Mucosa of stomach (tissue), 1 donor: ENCODE results near the gene ANTKMT.

Experiments used
- H3K27me3 ChIP-seq: one replicate; pipeline ENCODE4 v1.7.0; 2013; ENCODE audit warnings: mild to moderate bottlenecking, low read length; ENCODE audit not compliant: control insufficient read depth, insufficient read depth
- H3K36me3 ChIP-seq: one replicate; pipeline ENCODE4 v1.7.0; 2013; ENCODE audit warnings: low read length; ENCODE audit not compliant: control insufficient read depth, insufficient read depth
- H3K4me1 ChIP-seq: one replicate; pipeline ENCODE4 v1.7.0; 2013; ENCODE audit warnings: mild to moderate bottlenecking, low read length; ENCODE audit not compliant: control insufficient read depth, insufficient read depth
- H3K4me3 ChIP-seq: one replicate; pipeline ENCODE4 v1.7.0; 2013; ENCODE audit warnings: low read length
- H3K9ac ChIP-seq: one replicate; pipeline ENCODE4 v1.7.0; 2013; ENCODE audit warnings: mild to moderate bottlenecking, low read length, moderate library complexity
- H3K9me3 ChIP-seq: one replicate; pipeline ENCODE4 v1.7.0; 2013; ENCODE audit warnings: mild to moderate bottlenecking, low read length, moderate library complexity; ENCODE audit not compliant: control insufficient read depth
- donor health status: Pancreatic carcinoma.

Gene ANTKMT

DNA sequence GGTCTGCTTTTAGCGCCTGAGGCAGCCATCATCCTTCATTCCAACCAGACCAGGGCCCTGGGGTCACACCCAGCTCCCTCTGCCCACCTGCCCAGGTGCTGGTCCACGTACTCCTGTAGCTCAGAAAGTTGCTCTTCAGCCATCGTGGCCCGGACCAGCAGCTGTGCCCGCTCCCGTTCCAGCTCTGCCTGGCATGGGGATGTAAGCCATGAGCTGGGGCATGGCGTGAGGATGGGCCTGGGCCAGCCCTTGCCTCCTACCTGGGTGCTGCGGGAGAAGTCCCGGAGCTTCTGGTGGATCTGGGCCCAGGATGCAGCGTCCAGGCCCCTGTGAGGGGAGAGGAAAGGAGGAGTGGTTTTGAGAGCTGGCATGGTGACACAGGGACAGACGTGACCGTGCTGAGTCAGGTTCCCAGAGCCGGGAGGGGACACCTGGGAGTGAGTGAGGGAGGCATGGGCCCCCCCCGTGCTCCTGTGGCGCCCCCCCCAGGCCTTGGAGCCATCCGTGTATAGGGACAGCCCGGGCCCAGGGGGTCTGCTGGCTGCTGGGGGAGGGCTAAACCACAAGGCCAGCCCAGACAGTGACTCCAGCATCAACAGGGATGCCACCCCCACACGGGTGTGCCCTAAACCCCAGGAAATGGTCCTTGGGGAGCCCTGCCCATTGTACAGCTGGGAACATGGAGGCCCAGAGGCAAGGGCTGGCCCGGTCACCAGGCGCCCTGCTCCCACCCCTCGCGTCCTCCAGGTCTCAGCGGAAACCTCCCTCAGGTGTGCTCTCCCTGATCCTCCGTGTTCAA, 2.1 kb downstream of the ANTKMT start:
- no peaks in the 10 kb centered on the region for H3K9me3 ChIP-seq
- H3K4me3 ChIP-seq, result no peak overlapping the region
- peaks cover 19% of the 10 kb centered on the region for H3K27me3 ChIP-seq
- H3K36me3 ChIP-seq, result no peaks in the 10 kb centered on the region
- H3K4me1 ChIP-seq, result peaks cover 44% of the 10 kb centered on the region
- no peak overlapping the region for H3K9ac ChIP-seq

DNA sequence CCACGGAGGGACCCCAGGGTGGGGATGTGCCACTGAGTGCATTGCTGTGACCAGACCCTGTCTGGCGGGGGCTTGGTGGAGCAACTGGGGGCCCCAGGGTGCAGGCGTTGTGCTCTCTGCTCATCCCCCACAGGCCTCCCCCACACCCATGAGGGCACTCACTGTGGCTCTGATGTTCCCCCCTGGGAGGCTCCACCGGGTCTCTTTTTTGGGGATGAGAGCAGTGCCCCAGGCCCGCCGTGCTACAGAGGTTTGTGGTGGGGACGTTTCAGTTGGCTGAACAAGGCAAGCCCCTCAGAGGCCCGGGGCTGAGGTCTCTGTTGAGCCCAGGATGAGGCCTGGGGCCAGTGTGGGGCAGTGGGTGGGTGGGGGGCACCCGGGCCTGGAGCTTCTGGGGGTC, 2.7 kb downstream of the ANTKMT start:
- Histone ChIP-seq H3K9me3 (no peaks in the 10 kb centered on the region), H3K4me3 (no peak overlapping the region), H3K27me3 (peaks cover 19% of the 10 kb centered on the region), H3K4me1 (peaks cover 42% of the 10 kb centered on the region), H3K36me3 (no peaks in the 10 kb centered on the region), H3K9ac (no peak overlapping the region)

DNA sequence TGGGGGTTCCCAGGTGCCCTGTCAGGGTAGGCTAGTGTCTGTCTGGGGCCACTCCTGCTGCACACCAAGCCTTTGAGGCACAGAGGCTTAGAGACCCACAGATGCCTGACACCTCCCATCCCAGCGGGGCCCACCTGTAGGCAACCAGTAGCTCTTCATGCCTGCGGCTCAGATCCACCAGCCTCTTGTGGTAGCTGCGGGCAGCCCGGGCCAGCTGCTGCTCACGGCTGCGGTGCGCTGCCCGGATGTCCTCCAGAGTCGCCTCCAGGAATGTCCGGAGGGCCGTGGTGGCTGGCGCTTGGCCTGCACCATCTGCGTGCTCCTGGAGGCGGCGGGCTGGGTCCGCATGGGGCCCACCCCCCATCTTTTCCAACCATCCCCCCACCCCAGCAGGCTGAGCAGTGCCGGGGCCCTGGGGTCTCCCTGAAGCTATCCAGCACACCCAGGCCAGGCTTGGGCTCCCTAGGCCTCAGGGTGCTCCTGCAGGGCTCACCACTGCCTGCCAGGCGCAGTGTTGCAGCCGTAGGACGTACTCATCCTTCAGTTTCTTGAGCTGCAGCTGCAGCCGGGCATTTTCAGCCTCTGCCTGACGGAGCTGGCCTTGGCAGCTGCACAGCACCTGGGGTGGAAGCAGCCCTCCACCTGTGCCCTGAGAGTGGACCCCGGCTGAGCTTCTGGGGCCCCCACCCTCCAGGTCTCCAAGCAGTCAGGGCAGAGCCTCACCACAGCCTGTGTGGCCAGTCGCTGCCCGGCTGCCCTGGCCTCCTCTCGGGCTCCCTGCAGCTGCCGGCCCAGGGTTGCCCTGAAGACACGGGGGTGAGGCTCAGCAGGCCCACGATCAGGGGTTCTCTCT, 3.5 kb downstream of the ANTKMT start:
- no peak overlapping the region for H3K9ac ChIP-seq
- H3K9me3 ChIP-seq, result no peaks in the 10 kb centered on the region
- peaks cover 19% of the 10 kb centered on the region for H3K27me3 ChIP-seq
- H3K4me3 ChIP-seq, result no peak overlapping the region
- H3K36me3 ChIP-seq, result no peaks in the 10 kb centered on the region
- H3K4me1 ChIP-seq, result peaks cover 35% of the 10 kb centered on the region

DNA sequence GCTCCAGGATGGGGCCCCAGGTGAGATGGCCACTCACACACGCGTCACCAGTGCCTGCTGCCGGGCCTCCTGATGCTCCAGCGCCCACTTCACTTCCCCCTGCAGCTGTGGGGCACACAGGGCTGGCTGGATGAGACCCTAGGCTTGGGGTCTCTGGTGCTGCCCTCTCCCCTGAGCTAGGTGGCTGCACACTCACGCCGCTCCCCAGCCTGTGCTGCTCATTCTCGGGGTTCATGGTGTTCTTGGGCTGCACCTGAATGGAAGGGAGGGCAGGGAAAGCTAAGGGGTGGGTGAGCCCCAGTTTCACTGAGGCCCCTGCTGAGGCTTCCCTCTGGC, 4.1 kb downstream of the ANTKMT start:
- Histone ChIP-seq H3K4me1 (peaks cover 29% of the 10 kb centered on the region), H3K36me3 (no peaks in the 10 kb centered on the region), H3K9ac (no peak overlapping the region), H3K9me3 (no peaks in the 10 kb centered on the region), H3K27me3 (peaks cover 19% of the 10 kb centered on the region), H3K4me3 (no peak overlapping the region)

- H3K4me3 ChIP-seq, result no peak overlapping the region
- H3K4me1 ChIP-seq, result peaks cover 25% of the 10 kb centered on the region
- peaks cover 19% of the 10 kb centered on the region for H3K27me3 ChIP-seq
- H3K36me3 ChIP-seq, result no peaks in the 10 kb centered on the region
- no peak overlapping the region for H3K9ac ChIP-seq
- H3K9me3 ChIP-seq, result no peaks in the 10 kb centered on the region
These were observed 4.7 kb downstream of the ANTKMT start for GRCh38 chr16:725463-726187.

- peaks cover 25% of the 10 kb centered on the region for H3K4me1 ChIP-seq
- no peak overlapping the region for H3K9ac ChIP-seq
- no peaks in the 10 kb centered on the region for H3K36me3 ChIP-seq
- H3K27me3 ChIP-seq, result peaks cover 19% of the 10 kb centered on the region
- no peak overlapping the region for H3K4me3 ChIP-seq
- H3K9me3 ChIP-seq, result no peaks in the 10 kb centered on the region
These were observed 5.2 kb downstream of the ANTKMT start for GRCh38 chr16:726188-726437.

GRCh38 chr16:726438-727290, 5.7 kb downstream of the ANTKMT start, which contains the start of the genes CCDC78 and HAGHL:
CCDC78 (minus strand) TSS chr16:726443; CDS start chr16:726367, 76 bp downstream.
HAGHL (plus strand) TSS chr16:727106; CDS start chr16:727510, 404 bp downstream.
- H3K36me3 ChIP-seq, result no peaks in the 10 kb centered on the region
- H3K27me3 ChIP-seq, result peaks cover 19% of the 10 kb centered on the region
- H3K9me3 ChIP-seq, result no peaks in the 10 kb centered on the region
- peaks cover 22% of the 10 kb centered on the region for H3K4me1 ChIP-seq
- H3K4me3 ChIP-seq, result peak within 1 kb of the TSS; percentile 31
- peak within 1 kb of the TSS; percentile 22 for H3K9ac ChIP-seq

GRCh38 chr16:727291-727977, 6.5 kb downstream of the ANTKMT start:
- no peaks in the 10 kb centered on the region for H3K9me3 ChIP-seq
- H3K36me3 ChIP-seq, result no peaks in the 10 kb centered on the region
- H3K27me3 ChIP-seq, result peaks cover 19% of the 10 kb centered on the region
- peaks cover 19% of the 10 kb centered on the region for H3K4me1 ChIP-seq
- peak overlapping the region; percentile 22 for H3K9ac ChIP-seq
- peak overlapping the region; percentile 31 for H3K4me3 ChIP-seq

DNA sequence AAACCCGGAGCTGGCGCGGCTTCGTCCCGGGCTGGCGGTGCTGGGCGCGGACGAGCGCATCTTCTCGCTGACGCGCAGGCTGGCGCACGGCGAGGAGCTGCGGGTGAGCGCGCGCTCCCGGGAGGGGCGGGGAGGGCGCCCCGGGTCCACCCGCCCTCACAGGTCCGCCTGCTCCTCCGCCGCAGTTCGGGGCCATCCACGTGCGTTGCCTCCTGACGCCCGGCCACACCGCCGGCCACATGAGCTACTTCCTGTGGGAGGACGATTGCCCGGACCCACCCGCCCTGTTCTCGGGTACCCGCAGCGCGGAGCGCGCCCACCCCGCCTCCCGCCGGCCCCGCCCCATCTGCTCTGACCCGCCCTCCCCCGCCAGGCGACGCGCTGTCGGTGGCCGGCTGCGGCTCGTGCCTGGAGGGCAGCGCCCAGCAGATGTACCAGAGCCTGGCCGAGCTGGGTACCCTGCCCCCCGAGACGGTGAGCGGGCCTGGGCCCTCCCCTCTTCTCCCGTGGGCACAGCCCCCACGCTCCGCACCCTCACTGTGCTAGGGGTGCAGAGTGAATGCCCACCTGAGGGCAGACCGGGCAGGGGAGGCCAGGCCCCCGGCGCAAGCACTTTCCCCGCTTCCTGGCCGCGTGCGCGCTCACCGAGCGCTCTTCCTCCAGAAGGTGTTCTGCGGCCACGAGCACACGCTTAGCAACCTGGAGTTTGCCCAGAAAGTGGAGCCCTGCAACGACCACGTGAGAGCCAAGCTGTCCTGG, 7.4 kb downstream of the ANTKMT start:
- no peaks in the 10 kb centered on the region for H3K36me3 ChIP-seq
- no peak overlapping the region for H3K9ac ChIP-seq
- no peaks in the 10 kb centered on the region for H3K9me3 ChIP-seq
- peaks cover 19% of the 10 kb centered on the region for H3K27me3 ChIP-seq
- H3K4me3 ChIP-seq, result no peak overlapping the region
- peaks cover 19% of the 10 kb centered on the region for H3K4me1 ChIP-seq

DNA sequence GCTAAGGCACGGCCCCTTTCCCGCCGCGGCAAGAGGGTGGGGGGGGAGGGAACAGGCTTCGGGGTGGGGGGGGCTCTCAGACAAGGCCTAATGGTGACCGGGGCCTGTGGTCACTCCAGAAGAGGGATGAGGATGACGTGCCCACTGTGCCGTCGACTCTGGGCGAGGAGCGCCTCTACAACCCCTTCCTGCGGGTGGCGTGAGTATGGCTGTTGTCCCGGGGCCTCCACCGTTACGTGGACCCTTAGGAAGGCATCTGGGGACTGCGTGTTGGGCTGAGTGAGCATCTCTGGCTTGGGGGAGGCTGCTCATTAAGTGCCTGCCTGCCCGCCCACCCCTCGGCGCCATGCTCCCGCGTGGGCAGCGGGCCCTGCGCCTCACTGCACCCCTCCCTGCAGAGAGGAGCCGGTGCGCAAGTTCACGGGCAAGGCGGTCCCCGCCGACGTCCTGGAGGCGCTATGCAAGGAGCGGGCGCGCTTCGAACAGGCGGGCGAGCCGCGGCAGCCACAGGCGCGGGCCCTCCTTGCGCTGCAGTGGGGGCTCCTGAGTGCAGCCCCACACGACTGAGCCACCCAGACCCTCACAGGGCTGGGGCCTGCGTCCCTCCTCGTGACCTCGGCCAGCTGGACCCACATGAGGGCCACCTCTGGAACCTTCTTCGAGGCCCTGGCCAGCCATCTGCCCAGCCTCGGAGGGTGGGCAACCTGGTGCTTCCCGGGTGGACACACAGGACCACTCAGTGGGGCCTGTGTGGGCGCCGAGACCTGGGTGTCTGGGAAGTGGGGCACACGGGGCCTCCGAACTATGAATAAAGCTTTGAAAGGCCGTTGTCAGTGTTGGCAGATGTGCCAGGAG, 8.2 kb downstream of the ANTKMT start:
- Histone ChIP-seq H3K36me3 (no peaks in the 10 kb centered on the region), H3K27me3 (peaks cover 19% of the 10 kb centered on the region), H3K4me3 (no peak overlapping the region), H3K9me3 (no peaks in the 10 kb centered on the region), H3K4me1 (peaks cover 19% of the 10 kb centered on the region), H3K9ac (no peak overlapping the region)
